Measurements from ENCODE around the gene HAP1.

HAP1 gene

DNA sequence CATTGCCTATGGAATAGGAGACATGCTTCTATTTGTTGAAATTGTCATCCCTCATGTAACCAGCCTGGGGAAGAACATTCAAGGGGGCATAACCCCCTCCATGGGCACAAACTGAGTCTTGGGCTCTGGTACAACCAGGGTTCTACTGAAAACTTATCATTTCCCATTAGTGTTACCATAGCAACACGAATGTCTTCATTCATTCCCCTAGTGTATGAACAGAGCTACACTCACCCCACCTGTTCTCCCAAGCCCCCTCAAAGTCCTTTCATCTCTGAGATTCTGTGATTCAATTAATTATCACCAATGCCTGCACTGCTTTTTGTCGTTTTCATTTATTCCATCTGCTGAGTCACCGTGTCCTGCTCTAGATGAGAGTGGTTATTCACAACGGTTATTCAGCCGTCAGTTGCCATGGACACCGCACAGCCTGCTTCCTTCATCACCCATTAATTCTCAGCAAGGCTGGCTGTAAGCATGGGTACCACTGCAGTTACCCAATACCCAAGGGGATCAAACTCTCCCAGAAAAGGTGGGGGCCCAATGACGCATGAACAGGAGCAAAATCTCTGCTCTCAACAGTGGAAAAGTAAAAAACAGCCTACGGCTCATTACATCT is 23.9 kb downstream of the HAP1 start:
- H3K9me3 ChIP-seq (replicated peaks; ENCODE audit: insufficient read depth, low read length), result no peaks in the 10 kb centered on the region
- no peak for DNase-seq
- no peaks in the 10 kb centered on the region for H4K20me1 ChIP-seq (ENCODE audit: insufficient read depth, low read length)
- H3K27me3 ChIP-seq (replicated peaks; ENCODE audit: insufficient read depth, low read length), result no peaks in the 10 kb centered on the region
- no peak for TF ChIP-seq EZH2 (optimal IDR thresholded peaks at IDR 0.05; ENCODE audit: low read depth, low read length)
- no peak for TF ChIP-seq EZH2phosphoT487 (IDR thresholded peaks at IDR 0.05; ENCODE audit: low read length)
- TF ChIP-seq, protein P1, sequence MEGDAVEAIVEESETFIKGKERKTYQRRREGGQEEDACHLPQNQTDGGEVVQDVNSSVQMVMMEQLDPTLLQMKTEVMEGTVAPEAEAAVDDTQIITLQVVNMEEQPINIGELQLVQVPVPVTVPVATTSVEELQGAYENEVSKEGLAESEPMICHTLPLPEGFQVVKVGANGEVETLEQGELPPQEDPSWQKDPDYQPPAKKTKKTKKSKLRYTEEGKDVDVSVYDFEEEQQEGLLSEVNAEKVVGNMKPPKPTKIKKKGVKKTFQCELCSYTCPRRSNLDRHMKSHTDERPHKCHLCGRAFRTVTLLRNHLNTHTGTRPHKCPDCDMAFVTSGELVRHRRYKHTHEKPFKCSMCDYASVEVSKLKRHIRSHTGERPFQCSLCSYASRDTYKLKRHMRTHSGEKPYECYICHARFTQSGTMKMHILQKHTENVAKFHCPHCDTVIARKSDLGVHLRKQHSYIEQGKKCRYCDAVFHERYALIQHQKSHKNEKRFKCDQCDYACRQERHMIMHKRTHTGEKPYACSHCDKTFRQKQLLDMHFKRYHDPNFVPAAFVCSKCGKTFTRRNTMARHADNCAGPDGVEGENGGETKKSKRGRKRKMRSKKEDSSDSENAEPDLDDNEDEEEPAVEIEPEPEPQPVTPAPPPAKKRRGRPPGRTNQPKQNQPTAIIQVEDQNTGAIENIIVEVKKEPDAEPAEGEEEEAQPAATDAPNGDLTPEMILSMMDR (IDR thresholded peaks at IDR 0.05; ENCODE audit: low read length), result no peak
- H3K4me1 ChIP-seq (ENCODE audit: low read length), result no peaks in the 10 kb centered on the region
- no peaks in the 10 kb centered on the region for H3F3A ChIP-seq (ENCODE audit: insufficient read depth, low read length)
- H3K27ac ChIP-seq (ENCODE audit: low read length), result no peak overlapping the region
- H3K79me2 ChIP-seq (ENCODE audit: low read length), result no peaks in the 10 kb centered on the region
- H2AFZ ChIP-seq (ENCODE audit: low read length), result no peak overlapping the region
- H3K36me3 ChIP-seq (replicated peaks; ENCODE audit: insufficient read depth, low read length), result no peaks in the 10 kb centered on the region
- H3K9ac ChIP-seq (ENCODE audit: low read length), result no peak overlapping the region
- H3K4me2 ChIP-seq (ENCODE audit: low read depth, low read length), result no peak overlapping the region
- no peaks in the 10 kb centered on the region for H3K9me2 ChIP-seq (replicated peaks; ENCODE audit: insufficient read depth, low read length)
- H3K4me3 ChIP-seq (ENCODE audit: low read length), result no peak overlapping the region

DNA sequence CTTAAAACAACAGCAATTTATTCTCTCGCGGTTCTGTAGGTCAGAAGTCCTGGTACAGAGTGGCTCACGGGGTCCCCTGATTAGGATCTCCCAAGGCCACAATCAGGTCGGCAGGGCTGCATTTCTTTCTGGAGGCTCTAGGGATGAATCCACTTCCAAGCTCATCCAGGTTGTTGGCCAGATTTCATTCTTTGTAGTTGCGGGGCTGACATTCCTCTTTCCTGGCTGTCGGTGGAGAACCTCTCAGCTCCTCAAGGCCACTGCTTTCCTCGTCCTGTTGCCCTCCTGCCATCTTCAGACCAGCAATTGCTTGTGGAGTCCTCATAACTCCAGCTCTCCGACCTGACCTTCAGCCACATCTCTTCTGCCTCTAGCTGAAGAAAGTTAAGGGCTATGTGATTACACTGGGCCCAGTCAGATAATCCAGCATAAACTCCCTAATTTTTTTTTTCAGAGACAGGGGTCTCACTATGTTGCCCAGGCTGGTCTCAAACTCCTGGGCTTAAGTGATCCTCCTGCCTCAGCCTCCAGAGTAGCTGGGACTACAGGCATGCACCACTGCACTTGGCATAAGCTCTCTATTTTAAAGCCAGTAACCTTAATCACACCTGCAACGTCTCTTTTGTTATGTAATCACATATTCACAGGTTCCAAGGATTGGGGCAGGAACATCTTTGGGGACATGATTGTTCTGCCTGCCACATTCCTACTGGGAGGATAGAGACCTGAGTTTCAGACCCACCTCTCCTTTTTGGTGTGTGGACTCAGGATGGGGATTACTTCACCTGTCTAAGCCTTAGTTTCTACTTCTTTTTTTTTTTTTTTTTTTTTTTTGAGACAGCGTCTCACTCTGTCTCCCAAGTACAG is 26.4 kb downstream of the HAP1 start:
- H3K4me2 ChIP-seq (ENCODE audit: low read depth, low read length), result no peak overlapping the region
- H3K9ac ChIP-seq (ENCODE audit: low read length), result no peak overlapping the region
- H3K4me1 ChIP-seq (ENCODE audit: low read length), result no peaks in the 10 kb centered on the region
- no peaks in the 10 kb centered on the region for H3K9me3 ChIP-seq (replicated peaks; ENCODE audit: insufficient read depth, low read length)
- H3K36me3 ChIP-seq (replicated peaks; ENCODE audit: insufficient read depth, low read length), result no peaks in the 10 kb centered on the region
- no peaks in the 10 kb centered on the region for H3F3A ChIP-seq (ENCODE audit: insufficient read depth, low read length)
- no peaks in the 10 kb centered on the region for H3K79me2 ChIP-seq (ENCODE audit: low read length)
- H3K27ac ChIP-seq (ENCODE audit: low read length), result no peak overlapping the region
- no peak overlapping the region for H2AFZ ChIP-seq (ENCODE audit: low read length)
- H3K27me3 ChIP-seq (replicated peaks; ENCODE audit: insufficient read depth, low read length), result no peaks in the 10 kb centered on the region
- no peak for DNase-seq
- TF ChIP-seq EZH2phosphoT487 (IDR thresholded peaks at IDR 0.05; ENCODE audit: low read length) (no peak), EZH2 (optimal IDR thresholded peaks at IDR 0.05; ENCODE audit: low read depth, low read length) (no peak)
- TF ChIP-seq, protein P1 (IDR thresholded peaks at IDR 0.05; ENCODE audit: low read length), result no peak
- H3K9me2 ChIP-seq (replicated peaks; ENCODE audit: insufficient read depth, low read length), result no peaks in the 10 kb centered on the region
- no peak overlapping the region for H3K4me3 ChIP-seq (ENCODE audit: low read length)
- H4K20me1 ChIP-seq (ENCODE audit: insufficient read depth, low read length), result no peaks in the 10 kb centered on the region

GRCh38 chr17:41705271-41705991 is 29.0 kb downstream of the HAP1 start:
- H3K27ac ChIP-seq (ENCODE audit: low read length), result no peak overlapping the region
- no peaks in the 10 kb centered on the region for H3K36me3 ChIP-seq (replicated peaks; ENCODE audit: insufficient read depth, low read length)
- H3K4me1 ChIP-seq (ENCODE audit: low read length), result no peaks in the 10 kb centered on the region
- H3K4me2 ChIP-seq (ENCODE audit: low read depth, low read length), result no peak overlapping the region
- H3K9me3 ChIP-seq (replicated peaks; ENCODE audit: insufficient read depth, low read length), result no peaks in the 10 kb centered on the region
- no peaks in the 10 kb centered on the region for H3K27me3 ChIP-seq (replicated peaks; ENCODE audit: insufficient read depth, low read length)
- TF ChIP-seq, protein P1 (IDR thresholded peaks at IDR 0.05; ENCODE audit: low read length), result no peak
- no peak for TF ChIP-seq EZH2phosphoT487 (IDR thresholded peaks at IDR 0.05; ENCODE audit: low read length)
- no peak for TF ChIP-seq EZH2 (optimal IDR thresholded peaks at IDR 0.05; ENCODE audit: low read depth, low read length)
- no peaks in the 10 kb centered on the region for H4K20me1 ChIP-seq (ENCODE audit: insufficient read depth, low read length)
- H3K79me2 ChIP-seq (ENCODE audit: low read length), result no peaks in the 10 kb centered on the region
- DNase-seq, result no peak
- no peaks in the 10 kb centered on the region for H3K9me2 ChIP-seq (replicated peaks; ENCODE audit: insufficient read depth, low read length)
- H3K4me3 ChIP-seq (ENCODE audit: low read length), result no peak overlapping the region
- H3K9ac ChIP-seq (ENCODE audit: low read length), result no peak overlapping the region
- no peak overlapping the region for H2AFZ ChIP-seq (ENCODE audit: low read length)
- no peaks in the 10 kb centered on the region for H3F3A ChIP-seq (ENCODE audit: insufficient read depth, low read length)
